ENCODE data around the gene IL23R.

- TF ChIP-seq, protein P1, sequence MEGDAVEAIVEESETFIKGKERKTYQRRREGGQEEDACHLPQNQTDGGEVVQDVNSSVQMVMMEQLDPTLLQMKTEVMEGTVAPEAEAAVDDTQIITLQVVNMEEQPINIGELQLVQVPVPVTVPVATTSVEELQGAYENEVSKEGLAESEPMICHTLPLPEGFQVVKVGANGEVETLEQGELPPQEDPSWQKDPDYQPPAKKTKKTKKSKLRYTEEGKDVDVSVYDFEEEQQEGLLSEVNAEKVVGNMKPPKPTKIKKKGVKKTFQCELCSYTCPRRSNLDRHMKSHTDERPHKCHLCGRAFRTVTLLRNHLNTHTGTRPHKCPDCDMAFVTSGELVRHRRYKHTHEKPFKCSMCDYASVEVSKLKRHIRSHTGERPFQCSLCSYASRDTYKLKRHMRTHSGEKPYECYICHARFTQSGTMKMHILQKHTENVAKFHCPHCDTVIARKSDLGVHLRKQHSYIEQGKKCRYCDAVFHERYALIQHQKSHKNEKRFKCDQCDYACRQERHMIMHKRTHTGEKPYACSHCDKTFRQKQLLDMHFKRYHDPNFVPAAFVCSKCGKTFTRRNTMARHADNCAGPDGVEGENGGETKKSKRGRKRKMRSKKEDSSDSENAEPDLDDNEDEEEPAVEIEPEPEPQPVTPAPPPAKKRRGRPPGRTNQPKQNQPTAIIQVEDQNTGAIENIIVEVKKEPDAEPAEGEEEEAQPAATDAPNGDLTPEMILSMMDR (IDR thresholded peaks at IDR 0.05): no peak
- no peak for TF ChIP-seq POLR2AphosphoS5 (IDR thresholded peaks at IDR 0.05; ENCODE audit: low read depth, low read length)
- TF ChIP-seq SIN3A (IDR thresholded peaks at IDR 0.05; ENCODE audit: borderline replicate concordance, insufficient read depth, low read depth, low read length): no peak
- no peak for TF ChIP-seq TCF7L2 (IDR thresholded peaks at IDR 0.05; ENCODE audit: low read depth, low read length)
- TF ChIP-seq, protein P2, sequence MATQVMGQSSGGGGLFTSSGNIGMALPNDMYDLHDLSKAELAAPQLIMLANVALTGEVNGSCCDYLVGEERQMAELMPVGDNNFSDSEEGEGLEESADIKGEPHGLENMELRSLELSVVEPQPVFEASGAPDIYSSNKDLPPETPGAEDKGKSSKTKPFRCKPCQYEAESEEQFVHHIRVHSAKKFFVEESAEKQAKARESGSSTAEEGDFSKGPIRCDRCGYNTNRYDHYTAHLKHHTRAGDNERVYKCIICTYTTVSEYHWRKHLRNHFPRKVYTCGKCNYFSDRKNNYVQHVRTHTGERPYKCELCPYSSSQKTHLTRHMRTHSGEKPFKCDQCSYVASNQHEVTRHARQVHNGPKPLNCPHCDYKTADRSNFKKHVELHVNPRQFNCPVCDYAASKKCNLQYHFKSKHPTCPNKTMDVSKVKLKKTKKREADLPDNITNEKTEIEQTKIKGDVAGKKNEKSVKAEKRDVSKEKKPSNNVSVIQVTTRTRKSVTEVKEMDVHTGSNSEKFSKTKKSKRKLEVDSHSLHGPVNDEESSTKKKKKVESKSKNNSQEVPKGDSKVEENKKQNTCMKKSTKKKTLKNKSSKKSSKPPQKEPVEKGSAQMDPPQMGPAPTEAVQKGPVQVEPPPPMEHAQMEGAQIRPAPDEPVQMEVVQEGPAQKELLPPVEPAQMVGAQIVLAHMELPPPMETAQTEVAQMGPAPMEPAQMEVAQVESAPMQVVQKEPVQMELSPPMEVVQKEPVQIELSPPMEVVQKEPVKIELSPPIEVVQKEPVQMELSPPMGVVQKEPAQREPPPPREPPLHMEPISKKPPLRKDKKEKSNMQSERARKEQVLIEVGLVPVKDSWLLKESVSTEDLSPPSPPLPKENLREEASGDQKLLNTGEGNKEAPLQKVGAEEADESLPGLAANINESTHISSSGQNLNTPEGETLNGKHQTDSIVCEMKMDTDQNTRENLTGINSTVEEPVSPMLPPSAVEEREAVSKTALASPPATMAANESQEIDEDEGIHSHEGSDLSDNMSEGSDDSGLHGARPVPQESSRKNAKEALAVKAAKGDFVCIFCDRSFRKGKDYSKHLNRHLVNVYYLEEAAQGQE (IDR thresholded peaks at IDR 0.05; ENCODE audit: insufficient read depth in 1 of 2, low read depth in 2 of 2, low read length in 1 of 2): no peak
Measured at GRCh38 chr1:67118191-67118590, 48.1 kb upstream of the IL23R start.
